HTERT RPE-1 (cell line): Measurements from ENCODE around the gene NANOGP8.

Source experiments
- in situ Hi-C: fragments of 300-500 bp; cut with MboI; formaldehyde crosslinking; loops from 4 replicates; pipeline ENCODE4 v1.14.3; 2020; ENCODE audit warnings: low sequenced_read_pairs

The NANOGP8 gene

DNA sequence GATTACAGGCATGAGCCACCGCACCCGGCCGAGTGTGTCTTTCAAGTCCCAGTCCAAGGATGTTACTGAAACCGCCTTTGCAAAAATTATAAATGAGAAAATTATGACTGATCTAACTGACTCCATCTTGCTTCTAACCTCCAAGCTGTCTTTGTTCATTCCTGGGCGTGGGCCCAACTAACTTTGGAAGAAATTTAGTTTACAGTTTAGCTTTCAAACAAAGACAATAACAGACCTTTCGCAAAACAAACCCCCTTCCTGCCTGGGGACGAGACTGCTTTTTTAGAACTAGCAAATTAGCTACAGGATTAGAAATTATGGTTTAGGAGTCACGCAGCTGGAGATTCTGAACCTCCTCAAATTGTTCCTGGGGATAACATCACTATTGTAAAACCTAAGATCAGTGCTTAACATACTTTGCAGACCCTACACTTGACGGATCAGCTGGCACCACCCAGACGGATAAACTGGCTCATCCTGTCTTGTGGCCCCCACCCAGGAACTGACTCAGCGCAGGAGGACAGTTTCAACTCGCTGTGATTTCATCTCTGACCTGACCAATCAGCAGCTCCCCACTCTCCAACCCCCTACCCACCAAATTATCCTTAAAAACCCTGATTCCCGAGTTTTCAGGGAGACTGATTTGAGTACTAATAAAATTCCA, 23.8 kb downstream of the NANOGP8 start:
- in situ Hi-C loops, result no loop called here

DNA sequence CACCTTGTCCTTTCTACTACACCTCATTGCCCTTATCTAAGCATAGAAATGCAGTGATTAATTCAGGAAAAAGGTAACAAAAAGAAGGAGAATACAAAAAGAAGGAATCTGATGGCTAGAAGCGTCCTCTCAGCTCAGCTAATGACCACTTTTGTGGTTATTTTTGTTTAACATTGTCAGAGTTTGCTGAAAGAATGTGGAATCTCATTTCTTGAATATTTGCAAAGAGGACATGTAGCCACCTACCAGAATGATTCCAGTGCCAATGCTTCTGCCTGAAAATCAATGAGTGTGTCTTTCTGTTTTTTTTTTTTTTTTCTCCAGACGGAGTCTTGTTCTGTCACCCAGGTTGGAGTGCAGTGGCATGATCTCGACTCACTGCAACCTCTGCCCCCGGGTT, 24.5 kb downstream of the NANOGP8 start:
- in situ Hi-C loops, result no loop called here

DNA sequence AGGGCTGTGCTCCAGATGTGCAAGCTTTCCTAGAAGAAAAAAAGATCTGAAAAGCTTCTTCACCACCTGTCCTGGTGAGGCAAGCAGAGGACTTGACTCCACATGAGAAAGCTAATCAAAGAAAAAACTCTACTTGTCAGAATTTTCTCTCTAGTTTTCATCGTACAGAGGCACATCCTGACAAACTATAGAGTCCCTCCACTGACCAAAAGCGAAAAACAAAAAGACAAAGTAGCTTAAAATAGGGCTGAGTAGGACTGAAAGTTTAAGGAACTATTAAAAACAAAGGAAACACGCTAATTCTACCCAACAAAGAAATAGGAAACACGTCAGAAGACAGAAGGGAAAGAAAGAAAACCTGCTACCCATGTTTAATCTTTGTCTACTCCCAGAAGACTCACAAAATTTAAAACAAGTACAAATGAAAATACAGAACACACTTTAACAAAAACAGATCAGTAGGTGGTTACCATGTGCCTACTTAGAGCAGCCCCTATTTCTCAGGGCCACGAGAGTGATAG, 26.5 kb downstream of the NANOGP8 start:
- in situ Hi-C loops, result no loop called here

DNA sequence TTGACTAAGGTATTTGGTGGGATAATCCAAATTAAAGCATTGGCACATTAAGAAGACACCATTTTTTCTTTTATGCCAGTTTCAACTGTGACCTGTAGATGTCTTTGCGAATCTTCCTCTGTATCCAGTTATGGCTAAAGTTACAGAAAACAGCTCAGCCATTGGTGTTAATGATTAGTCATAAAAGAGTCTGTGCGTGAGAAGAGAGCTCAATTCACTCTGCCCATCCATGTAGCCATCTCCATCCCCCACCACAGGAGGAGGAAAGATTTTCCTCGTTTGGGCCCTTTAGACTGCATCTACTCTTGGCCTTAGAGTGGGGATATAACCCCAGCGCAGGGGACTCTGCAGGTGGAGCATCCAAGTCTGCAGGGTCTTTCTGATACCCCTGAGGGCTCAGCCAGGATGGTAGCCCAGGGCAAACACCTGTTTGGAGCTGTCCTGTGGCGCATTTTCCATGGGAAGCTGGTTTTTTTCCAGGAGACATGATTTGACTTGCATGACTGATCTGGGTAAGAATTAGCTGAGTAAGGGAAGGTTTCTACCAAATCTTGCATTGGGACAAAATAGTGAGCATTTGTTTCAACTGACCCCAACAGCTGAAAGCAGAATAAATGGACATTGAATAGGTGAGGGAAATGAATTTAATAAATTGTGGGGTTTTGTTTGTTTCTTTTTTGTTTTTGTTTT, 29.5 kb downstream of the NANOGP8 start:
- in situ Hi-C loops, result no loop called here

DNA sequence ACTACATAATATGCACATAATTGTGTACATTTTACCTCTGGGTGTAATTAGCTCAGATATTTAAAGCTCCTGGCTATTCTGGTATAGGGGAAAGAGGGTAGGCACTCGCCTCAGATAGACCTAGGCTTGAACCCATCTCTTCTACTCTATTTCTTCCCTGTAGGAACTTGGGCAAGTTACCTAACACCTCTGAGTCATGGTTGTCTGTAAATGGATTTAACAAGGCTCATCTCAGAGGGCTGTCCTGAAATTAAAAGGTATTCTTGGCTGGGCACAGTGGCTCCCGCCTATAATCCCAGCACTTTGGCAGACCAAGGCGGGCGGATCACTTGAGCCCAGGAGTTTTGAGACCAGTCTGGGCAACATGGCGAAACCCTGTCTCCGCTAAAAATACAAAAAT, 30.7 kb downstream of the NANOGP8 start:
- in situ Hi-C loops, result no loop called here

DNA sequence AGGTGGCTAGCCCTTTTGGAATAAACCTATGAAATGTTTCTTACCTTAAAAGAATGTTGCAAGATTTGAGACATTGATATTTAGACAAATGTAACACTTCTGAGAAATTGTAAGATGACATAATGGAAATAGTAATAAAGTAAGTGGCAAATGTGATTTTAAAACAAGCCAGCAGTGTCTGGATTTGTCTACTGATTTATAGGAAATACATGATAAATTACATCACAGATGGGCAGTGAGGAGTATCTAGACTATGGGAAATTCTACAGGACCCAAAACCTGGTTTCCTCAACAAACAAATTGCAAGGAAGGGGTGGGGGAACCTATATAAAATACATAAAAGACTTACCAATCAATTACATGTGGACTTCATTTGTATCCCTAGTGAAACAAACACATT, 37.1 kb downstream of the NANOGP8 start:
- in situ Hi-C loops, result no loop called here

DNA sequence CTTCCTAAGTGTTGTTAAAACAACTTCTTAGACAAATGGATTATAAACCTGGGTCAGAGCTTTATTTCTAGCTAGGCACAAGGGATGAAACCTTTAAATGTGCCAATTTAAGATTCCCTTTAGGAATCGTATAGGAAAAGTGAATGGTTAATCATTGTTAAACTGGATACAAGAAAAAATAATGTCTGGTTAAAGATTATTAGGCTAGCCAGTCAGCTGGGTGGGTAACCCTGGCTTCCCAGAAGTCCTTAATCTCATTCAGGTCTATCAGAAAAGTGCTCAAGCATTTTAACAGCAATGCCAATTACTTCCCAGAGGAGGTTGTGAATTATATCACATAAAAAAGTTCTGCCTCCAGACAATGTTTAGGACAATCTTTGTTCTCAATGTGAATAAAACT, 37.6 kb downstream of the NANOGP8 start:
- in situ Hi-C loops, result no loop called here

DNA sequence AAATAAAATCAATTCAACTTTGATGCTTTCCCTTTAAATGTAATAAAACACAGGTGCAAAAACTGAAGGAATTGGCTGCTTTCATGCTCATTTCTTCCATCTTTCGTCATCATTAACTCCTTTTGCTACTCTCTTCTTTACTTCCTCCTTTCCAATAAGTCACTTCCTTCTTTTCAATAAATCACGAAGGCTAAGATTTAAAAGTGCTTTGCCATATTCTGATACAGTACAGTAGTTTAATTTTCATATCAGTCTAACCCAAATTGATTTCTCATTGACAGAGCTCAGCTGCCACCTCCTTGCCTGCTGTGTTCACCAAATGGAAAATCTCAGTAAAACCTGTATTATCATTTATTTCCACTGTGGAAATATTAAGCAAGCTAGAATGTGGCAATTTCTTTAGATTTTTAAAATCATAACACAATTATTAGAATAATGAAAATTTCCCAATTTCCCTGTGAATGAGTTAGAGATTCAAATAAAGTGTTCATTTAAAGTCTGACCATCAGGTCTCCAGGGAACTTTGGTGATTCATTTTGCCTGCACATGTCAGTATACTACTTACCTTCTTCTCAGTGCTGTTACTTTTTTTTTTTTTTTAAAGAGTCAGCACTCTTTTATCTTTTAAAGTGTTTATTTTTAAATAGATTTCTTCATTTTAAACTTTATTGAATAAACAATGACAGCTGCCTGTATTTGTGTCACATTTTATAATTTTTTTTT, 41.6 kb downstream of the NANOGP8 start:
- in situ Hi-C loops, result no loop called here

DNA sequence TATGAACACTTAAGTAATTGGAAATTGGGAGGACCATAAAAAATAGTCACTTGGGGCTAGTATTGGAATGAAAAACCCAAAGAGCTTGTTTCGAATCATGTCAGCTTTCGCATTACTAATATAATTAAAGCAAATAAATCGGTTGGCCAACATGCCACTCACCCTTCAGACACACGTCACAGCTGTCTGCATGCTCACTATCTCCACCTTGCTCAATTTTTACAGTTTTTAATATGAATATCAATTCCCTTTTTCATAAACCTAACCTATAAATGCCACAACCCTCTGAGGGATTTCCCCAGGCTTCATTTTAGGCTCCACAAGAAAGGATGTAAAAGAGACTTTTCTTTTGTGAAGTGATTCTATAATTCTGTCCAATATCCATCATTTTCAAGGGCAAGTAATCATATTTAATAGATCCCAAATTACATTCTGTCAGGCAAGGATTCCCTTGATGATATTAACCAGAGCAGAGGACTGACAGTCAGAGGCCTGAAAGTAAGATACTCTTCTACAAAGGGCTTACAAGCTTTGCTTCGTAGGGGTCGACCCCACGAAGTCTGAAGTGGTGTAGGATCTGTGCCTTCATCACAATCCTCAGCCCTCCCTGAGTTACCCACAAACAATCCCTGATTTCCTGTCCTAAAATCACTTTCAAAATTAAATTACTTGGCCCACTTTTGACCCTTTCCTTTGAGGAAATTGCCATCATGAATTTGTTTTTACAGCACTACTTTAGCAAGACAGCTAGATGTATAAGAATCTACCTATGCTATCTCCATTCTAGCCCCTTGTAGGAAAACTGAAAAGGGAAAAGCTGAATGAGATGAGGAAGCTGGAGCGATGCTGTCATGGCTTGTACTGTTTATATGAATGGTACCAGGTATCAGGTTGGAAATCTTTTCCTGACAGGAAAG, 44.5 kb downstream of the NANOGP8 start:
- in situ Hi-C loops, result no loop called here

DNA sequence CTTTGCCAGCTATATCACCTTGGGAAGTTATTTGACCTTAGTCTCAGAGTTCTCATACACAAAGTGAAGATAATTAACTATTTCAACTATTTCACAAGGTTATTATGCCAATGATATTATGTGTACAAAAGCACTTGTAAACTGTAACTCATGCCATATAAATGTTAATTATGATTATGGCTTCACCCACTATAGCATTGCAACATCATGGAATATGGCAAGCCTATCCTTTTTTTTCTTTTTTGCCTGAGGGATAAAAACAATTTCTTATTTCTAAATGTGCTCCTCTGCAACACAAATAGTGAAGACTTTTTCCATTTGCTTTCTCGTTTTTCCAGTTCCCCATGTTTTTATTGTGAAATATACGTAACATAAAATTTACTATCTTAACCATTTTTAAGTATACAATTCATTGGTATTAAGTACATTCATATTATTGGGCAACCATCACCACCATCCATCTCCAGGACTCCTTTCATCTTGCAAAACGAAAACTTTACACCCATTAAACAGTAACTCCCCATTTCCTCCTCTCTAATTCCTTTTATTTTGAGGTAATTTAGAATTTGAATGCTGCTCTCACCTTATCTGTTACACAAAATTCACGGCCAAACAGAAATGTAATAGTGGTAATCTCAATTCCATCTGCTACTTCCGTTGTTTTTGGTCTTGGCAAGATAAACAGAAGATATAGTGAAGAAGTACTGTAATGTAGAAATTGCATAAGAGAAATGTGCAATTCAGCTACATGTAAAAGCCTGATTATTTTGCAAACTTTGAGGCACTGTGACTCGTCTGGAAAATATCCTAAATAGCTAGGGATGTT, 46.3 kb downstream of the NANOGP8 start:
- in situ Hi-C loops, result no loop called here
